IPS-NIHi11 (cell line): ENCODE measurements around the gene EXOC6B.

Experiments
- DNase-seq: peaks from one replicate; pipeline ENCODE4 v3.0.0; 2012; ENCODE audit warnings: mixed read lengths, low spot score

EXOC6B gene

DNA sequence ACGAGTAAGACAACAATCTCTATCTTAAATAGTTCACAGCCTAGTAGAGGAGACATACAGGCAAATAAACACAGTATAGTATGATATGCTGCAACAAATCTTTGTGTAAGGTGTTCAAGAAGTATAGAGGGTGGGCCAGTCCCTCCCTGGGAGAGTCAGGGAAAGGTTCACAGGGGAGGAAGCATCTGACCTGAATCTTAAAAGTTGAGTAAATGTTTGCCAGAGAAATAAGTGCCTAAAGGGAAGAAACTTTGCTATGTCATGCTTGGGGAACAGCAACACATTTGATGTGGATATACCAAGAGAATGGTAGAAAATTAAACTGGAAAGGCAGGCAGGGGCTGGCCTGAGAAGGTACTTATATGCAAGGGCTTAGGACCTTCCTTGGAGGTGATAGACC is 552.4 kb downstream of the EXOC6B start:
- DNase-seq = no peak

DNA sequence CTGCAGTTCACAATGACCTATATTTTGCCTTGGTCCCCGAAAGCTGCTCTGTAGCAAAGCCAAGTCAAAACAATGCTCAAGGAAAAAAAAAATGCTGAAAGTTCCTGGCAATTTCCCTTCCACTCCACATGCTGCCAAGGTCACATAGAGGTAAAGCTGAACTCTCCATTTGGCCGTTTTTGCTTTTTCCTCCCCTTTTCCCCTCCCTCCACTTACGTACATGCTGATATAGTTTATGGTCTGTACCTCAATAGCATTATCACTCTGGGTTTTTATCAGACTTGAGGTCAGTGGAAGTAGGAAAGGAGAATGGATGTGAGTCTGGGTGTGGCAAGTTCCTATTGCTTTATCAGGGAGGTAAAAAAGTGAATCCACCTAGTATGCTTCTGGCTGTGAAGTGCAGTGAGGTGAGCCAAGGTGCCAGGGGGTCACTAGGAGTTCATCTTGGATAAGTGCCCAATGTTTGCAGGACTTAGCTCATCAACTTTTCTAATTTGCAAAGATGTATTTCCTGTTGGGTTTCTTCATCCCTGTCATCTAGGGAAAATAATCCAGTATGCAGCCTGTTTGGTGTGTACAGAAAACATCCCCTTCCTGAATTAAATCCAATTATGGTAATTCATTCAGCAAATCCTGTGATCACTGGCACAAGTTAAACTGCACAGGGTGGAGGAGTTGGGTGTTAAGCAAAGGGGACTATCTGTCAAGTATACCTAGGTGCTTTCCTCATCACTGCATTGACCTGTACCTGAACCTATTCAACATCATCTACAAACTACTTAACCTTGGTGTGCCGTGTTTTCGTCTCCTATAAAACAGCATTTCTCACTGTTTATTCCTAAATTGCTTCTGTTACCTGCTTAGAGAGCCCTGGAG is 553.8 kb downstream of the EXOC6B start:
- no peak for DNase-seq

DNA sequence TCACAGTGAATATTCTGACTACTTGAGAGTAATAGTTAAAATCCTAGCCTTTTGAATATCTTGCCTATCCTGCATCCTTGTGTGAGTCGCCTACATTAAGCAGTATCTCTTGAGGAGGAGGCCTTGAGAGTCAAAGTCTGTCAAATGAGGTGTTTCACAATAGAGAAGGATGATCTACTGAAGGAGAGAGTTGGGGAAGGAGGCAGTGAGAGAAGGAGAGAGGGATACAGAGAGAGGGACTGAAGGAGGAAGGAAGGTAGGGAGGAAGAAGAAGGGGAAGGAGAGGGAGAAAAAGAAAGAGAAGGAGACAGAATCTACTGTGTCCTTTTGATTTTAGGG is 554.6 kb downstream of the EXOC6B start:
- no peak for DNase-seq

DNA sequence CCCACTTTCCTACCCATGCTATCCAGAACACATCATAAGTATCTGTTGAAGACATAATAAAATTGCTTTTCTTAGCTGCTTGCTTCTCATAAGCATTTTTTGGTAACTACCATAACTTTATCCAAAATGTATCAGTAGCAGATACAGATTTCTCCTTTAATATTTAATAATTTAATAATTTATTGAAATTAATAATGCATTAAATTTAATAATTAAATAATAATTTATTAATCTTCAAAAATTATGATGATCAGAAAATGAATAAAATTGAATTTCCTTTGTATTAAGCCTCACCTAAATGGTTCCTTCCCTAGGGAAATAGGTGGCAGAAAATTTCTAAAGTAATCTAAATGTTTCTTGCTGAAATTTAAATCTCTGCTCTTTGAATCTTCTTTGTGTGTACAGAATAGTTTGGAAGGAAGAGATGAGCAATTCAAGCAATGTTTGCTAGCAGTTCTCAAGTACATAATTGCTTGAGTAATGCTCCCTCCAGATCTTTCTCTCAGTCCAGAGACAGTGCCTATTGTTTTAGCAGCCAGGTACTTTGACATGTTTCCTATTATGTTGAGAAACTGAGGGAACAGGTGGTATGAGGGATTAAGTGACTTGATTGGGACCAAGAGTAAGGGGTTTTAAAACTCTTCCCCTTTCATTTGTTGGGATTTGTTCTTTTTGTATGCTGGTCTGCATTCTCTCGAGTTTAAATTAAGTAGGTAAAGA is 555.1 kb downstream of the EXOC6B start:
- DNase-seq = no peak

DNA sequence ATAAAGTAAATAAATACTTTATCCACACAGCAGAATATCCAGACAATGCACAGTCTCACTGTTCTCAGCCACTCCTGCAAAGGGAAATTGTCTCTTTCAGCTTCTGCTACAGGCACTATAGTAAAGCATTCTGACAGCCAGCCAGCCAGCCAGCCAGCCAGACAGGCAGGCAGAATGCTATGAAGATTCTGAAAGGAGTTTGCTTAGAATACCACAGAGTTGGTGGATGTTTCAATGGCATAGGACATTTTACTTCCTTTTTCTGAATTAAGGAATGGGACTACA is 562.1 kb downstream of the EXOC6B start:
- no peak for DNase-seq

DNA sequence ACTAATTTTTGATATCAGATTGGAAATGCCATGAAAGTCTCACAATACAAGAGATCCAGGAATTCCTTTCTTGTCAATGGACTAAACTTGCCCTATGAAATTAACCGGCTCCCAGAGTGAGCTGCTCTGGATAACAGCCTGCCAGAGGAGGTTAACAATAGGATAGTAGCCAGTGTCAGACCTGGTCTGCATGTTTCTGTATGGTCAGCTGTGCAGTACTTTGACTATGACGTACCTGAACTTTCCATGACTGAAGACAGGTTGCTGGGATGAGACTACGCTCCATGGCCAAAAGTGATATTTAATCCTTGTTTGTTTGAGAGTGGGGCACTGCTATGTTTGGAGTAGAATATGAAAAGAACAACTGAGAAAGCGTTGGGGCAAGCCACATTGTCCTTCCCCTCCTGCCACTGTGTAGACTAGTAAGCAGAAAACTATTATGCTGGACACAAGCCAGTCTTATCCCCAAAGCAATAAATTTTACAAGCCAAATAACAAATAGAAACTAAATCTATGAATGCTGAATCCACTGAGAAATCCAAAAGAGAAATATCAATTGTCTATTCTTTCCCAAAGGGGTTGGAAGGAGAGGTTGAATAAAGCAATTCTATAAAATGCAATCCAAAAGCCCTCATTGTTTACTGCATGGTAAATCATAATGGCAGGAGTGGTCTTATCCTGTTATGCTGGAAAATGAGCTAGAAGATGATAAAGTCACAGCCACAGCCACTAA is 562.6 kb downstream of the EXOC6B start:
- no peak for DNase-seq

DNA sequence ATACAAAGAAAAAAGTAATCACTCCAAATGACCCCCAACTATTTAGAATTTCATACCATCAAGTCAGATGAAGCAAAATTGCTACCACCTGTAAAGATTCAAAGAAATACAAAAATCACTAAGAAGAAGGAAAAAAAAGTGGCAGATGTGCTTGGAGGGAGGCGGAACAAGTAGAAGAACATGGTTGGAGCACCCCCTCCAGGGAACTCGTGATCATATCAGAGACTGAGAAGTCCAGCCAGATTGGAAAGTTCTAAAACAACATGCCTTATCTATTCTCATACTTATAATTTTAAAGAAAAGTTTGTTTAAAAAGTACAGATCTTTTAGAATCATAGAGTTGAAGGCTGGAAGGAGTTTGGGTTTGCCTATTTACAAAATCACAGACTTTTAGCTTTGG is 564.8 kb downstream of the EXOC6B start:
- no peak for DNase-seq

DNA sequence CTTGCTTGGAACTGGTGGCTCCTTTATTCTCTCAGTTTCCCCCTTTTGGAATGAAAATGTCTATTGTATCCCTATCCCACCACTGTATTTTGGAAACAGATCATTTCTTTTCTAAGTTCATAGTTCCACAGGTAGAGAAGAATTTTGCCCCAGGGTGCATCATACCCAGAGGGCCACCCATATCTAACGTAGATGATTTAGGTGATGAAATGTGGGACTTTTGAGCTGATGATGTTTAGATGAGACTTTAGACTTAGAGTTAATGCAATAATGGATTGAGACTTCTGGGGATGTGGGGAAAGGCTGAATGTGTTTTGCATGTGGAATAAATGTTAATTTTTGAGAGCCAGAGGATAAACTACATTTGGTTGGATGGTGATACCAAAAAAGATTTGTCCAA is 570.3 kb downstream of the EXOC6B start:
- no peak for DNase-seq

DNA sequence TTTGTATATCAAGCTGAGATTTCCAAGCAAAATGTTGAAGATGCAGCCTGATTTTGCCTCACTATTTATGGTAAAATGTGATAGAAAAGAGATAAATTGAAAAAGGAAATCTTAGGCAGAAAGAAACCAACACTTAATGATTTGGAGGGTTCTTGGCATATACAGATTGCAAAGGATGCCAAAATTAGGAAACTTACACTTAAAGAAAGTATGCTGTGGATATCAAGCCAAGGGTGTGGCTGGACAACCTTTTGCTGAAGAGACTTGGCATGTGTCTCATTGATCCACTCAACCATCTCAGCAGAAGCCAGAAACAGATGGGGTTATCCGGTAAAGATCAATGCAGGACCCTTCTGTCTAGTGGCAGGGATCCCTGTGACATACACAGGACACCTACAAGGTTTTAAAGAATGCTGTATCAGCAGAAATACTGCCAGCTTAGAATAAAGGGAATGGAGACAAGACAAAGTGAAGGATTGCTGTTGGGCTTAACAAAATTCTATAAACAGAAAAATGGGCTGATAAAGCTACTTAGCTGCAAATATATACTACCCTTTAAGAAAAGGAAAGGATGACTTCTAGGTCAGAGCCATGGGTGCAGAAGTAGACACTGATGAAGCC is 570.9 kb downstream of the EXOC6B start:
- DNase-seq = no peak

DNA sequence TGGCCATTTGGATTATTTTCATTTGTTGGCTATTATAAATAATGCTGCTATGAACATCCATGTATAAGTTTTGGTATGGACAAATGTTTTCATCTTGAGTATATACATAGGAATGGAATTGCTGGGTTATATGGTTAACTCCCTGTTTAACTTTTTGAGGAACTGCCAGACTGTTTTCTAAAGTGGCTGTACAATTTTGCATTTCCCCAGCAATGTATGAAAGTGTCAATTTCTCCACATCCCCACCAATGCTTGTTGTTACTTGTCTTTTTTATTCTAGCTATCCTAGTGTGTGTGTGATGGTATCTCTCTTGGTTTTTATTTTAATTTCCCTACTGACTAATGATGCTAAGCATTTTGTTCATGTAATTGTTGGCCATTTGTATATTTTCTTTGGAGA is 587.5 kb downstream of the EXOC6B start:
- DNase-seq = no peak

DNA sequence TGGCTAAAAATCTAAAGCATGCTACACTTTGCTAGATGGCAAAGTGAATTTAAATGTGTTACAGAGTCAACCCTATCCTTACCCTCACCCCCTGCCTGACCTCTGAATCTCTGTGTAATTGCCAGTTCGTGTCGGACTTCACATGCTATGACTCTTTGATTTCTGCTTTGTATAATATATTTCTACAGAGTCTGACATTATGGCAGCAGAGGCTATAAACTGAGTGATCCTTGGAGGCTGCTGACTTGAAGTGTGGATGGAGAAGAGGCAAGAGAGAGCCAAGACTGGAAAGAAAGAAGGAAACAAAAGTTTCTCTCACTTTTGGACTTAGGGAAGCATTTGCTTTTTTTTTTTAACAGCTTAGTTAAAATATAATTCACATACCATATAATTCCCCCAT is 588.3 kb downstream of the EXOC6B start:
- no peak for DNase-seq

DNA sequence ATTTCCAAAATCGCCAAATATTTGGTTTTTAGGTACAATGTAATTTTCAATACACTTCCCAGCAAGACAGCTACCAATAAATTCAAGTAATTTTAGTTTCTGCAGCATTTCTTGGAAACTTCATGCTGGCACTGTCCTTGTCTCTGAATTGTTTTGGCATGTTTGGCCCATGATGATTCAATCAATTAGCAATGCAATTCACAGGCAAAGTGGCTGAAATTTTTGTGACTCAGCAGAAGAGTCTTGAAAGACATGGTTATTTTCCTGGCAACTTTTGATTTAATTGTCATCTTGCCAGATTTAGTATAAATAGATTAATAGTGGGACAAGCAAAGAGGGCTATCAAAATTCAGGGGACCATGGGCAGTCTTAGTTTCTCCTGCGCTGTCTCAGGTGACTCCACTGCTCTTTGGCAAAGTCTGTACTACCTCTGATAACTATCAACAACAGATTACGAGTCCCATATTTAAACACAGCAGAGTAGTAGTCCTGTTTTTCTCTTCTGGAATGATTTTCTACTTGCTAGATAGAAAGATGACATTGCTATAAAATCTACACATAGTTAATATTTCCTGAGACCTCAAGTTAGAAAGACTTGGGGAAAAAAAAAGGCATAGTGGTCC is 589.3 kb downstream of the EXOC6B start:
- no peak for DNase-seq

DNA sequence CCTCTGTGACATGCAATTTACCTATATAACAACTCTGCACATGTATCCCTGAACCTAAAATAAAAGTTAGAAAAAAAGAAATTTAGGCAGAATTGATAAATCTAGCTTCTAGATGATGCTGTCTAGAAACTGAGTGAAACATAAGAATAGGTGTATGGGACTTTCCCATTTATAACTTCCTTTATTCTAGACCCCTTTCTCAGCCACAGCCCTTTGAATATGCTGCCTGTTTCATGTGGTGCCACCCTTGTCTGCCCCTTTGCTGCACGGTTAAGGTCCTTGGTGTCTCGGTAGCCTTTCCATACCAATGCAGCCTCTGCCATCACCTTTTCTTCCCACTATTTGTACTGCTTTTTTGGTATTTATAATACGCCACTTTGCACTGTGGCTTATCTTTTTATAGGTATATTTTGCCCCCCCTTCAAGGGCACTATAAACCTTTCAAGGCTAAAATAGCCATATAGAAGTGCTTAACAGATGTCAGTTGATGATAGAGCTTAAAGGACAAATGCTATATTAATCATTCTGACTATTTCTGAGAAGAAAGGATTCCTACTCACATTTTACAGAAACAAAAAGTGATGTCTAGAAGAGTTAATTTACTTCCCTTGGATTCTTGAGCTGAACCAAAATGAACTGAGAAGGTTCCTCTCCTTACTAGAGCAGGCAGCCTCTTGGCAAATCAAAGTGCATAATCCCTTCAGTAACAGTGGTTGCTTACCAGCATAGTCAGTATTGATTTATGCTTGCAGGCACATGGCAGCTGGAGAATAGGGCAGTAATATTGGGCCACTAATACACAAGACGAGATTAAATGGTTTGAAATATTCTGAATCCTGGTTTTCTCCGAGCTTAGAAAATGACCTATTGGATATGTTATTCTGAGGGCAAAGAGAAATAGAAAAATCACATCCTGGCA is 590.1 kb downstream of the EXOC6B start:
- no peak for DNase-seq

DNA sequence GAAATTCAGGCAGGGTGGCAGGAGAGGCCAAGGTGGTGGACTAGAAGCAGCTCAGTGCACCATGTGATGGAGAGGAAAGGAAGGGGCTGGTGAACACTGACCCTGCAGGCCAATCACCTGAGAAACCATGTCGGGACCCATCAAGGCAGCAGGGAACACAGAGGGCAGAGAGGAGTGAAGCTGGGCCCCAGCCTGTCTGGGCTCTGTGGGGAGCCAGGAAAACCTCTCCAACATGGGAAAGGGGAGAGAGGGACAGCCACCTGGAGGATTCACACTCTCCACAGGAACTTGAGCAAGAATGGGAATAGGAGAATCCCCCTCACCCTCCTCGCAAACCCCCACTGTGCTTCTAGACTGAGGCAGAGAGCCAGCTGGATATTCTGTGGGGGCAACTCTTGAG is 592.6 kb downstream of the EXOC6B start:
- no peak for DNase-seq

DNA sequence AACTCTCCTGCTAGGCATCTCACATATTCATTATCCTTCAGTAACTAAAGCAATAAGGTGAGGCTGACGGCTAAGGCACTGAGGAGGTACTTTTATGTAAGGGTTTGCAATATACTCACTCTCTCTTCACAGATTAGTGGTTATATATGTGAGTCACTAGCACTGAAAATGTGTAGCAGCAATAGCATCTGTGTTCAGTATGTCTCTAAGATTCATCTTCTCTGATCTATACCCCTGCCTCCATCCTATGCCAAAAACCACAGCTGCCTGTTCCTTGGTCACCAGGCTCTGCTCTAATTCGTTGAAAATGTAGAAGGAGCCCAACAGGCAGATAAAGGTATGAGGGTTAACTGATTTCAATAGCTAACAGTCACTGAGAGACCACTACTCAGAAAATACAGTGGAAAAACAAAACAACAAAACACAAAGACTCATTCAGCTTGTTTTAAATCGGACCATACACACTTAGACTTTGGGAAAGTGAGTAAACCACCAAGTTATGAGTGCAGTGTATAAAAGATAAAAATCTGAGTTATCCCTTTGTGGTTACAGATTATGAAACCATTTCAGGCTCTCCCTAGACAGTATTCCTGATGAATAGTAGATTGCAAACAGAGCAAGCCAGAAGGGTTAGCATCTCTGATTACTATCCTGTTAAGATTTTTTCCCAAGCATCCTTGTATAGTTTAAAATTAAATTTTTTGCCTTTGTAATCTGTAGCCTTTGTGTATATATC is 602.8 kb downstream of the EXOC6B start:
- no peak for DNase-seq

DNA sequence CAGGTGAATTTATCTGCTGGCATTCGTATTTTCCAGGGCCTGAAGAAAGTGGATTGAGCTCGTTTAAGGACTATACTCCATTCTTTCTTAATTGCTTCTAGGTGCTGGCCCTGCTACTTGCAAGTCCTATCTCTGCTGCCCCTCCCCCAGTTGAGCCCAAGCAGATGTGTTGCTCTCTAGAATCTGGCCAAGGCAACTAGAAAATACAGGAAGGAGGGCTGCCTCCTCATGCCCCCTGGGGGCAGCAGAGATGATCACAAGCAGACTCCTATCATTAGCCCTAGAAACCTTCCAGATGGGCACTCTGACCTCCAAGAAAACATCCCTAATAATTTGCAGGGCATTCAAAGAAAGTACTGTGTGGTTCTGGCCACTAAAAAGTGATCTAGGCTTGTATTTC is 605.7 kb downstream of the EXOC6B start:
- peak; percentile 64 for DNase-seq

DNA sequence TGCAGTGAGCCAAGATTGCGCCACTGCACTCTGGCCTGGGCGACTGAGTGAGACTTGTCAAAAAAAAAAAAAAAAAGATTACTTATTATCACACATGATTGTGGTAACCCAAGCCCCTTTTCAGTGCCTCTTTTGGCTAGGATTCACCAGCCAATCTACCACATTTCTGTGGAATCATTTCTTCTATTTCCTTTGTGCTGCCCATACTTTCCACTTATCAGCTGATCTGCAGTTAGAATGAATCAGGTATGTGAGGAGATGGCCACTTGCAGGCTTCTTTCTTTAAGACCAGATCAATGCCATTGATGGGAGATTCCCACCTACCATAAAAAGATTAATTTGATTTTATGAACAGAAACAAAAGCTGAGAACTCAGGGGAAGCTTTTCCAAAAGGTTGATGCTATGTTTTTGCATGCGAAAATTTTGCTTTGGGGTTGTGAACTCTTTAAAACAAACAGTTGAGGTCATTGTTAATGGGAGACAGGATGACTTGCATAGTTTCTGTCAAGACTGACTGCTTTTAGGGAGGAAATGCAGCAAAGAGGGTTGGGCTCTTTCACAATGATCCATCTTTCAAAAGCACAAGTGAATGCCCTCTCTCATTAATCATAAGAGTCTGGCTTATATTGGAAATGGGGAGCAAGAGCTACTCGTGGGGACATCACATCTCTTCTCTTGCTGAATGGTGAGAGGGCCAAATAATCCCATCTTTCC is 611.2 kb downstream of the EXOC6B start:
- no peak for DNase-seq

DNA sequence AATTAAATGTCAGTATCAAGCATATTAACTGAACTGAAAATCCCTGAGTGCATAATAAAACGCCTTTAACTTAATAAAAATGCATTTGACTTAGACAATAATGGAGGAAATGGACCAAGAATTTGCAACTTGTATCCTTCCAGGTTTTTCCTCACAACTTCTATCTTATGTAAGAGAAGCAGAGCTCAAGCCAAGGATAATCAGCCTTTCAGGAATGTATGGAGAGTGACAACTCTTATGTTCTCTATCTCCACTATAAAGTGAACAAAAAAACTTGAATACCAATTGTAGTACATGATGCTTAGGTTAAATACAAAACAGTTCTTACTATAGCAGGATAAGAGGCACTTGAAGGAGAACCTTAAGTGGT is 613.4 kb downstream of the EXOC6B start:
- DNase-seq = no peak

DNA sequence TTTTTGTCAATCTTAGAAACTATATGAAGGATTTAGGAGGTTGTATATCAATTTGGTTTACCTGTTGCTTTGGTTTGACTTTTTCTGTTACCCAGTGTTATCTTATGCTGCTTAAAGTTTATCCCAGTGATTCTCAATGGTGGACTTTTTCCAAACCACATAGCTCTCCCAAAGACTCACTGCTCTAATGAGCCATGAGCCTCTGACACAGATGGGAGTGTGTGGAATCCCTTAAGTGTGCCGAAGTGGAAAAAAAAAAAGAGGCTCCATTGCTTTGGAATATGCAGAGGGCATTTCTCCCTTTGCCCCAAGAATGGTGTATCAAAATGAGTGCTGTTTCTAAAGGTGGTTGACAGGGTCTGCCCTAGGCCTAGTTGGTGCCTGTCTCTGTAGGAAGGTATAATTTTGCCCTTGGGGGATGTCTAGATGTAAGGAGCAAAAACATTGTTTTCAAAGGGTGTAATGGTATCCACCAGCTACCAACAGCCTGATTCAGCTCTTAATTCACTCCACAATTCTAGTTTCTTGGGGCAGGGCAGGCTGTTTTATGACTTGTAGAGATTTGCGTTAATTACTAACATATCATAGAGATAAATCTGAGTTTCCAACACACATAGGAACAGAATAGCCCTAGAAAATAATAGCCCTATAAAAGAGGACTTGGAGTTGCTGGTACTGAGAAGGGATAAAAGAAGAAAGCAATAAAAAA is 613.9 kb downstream of the EXOC6B start:
- no peak for DNase-seq
